ENCODE measurements around the gene KIF5C. TPM values are rescaled to one million over a fixed set of nuclear protein-coding genes. Genes with fewer than 3 reads are reported as not detected.

Gene KIF5C
- total RNA-seq, 4 donors from 2014 or later = 0.77 to 11.0 (median 1.9) TPM

GRCh38 chr2:148926981-148927401, 52.0 kb downstream of the KIF5C start:
- Histone ChIP-seq H3K36me3 (no peaks in the 10 kb centered on the region), H3K27ac (no peak overlapping the region), H3K9me3 (no peaks in the 10 kb centered on the region), H3K4me1 (no peaks in the 10 kb centered on the region), H3K4me3 (no peak overlapping the region), H3K27me3 (no peaks in the 10 kb centered on the region)
- no peak for DNase-seq
- intact Hi-C loops (cut with DNase I; ENCODE audit: low total_unique reads) = no loop called here
- TF ChIP-seq CTCF (IDR thresholded peaks at IDR 0.05) = no peak
- no peak for TF ChIP-seq POLR2A (IDR thresholded peaks at IDR 0.05)

DNA sequence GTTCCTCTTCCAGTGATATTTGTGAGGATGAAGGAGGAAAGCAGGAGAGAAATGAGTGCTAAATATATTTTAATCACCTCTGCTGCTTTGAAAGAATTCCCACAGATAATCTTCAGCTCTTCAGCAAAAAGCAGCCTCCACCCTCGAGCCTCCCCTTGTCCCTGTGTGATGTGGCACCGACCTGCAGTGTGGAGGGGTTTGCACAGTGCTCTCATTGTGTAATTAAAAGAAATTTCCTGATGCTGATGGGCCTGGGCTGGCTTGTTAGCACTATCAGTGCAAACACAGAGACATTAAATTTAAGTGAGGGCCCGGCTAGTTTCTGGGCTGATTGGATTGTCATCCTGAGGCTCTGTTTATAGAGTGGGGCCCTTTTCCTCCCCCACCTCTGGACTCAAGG, 53.4 kb downstream of the KIF5C start:
- H3K9me3 ChIP-seq = no peaks in the 10 kb centered on the region
- intact Hi-C loops (cut with DNase I; ENCODE audit: low total_unique reads) = no loop called here
- DNase-seq = no peak

GRCh38 chr2:148930046-148930775, 55.2 kb downstream of the KIF5C start:
- TF ChIP-seq POLR2A (IDR thresholded peaks at IDR 0.05) (no peak), CTCF (IDR thresholded peaks at IDR 0.05) (no peak)
- no peaks in the 10 kb centered on the region for H3K36me3 ChIP-seq
- no peak for DNase-seq

More for the DNA sequence above, 53.4 kb downstream of the KIF5C start:
- no peaks in the 10 kb centered on the region for H3K4me1 ChIP-seq
- H3K27me3 ChIP-seq = no peaks in the 10 kb centered on the region
- no peak overlapping the region for H3K4me3 ChIP-seq
- no peak for TF ChIP-seq POLR2A (IDR thresholded peaks at IDR 0.05)
- TF ChIP-seq CTCF (IDR thresholded peaks at IDR 0.05) = no peak
- no peaks in the 10 kb centered on the region for H3K36me3 ChIP-seq
- H3K27ac ChIP-seq = no peak overlapping the region

GRCh38 chr2:148932536-148932935, 57.5 kb downstream of the KIF5C start:
- TF ChIP-seq CTCF (IDR thresholded peaks at IDR 0.05) = no peak
- no peak for TF ChIP-seq POLR2A (IDR thresholded peaks at IDR 0.05)
- H3K27me3 ChIP-seq = no peaks in the 10 kb centered on the region
- DNase-seq = no peak
- H3K9me3 ChIP-seq = no peaks in the 10 kb centered on the region
- intact Hi-C loops (cut with DNase I; ENCODE audit: low total_unique reads) = no loop called here
- no peaks in the 10 kb centered on the region for H3K36me3 ChIP-seq
- no peak overlapping the region for H3K27ac ChIP-seq
- no peaks in the 10 kb centered on the region for H3K4me1 ChIP-seq
- no peak overlapping the region for H3K4me3 ChIP-seq

More at GRCh38 chr2:148930046-148930775, 55.2 kb downstream of the KIF5C start:
- H3K9me3 ChIP-seq = no peaks in the 10 kb centered on the region
- H3K4me3 ChIP-seq = no peak overlapping the region
- H3K4me1 ChIP-seq = no peaks in the 10 kb centered on the region
- no peak overlapping the region for H3K27ac ChIP-seq
- intact Hi-C loops (cut with DNase I; ENCODE audit: low total_unique reads) = no loop called here
- H3K27me3 ChIP-seq = no peaks in the 10 kb centered on the region

- H3K4me3 ChIP-seq = no peak overlapping the region
- intact Hi-C loops (cut with DNase I; ENCODE audit: low total_unique reads) = no loop called here
- no peaks in the 10 kb centered on the region for H3K27me3 ChIP-seq
- no peaks in the 10 kb centered on the region for H3K9me3 ChIP-seq
- no peaks in the 10 kb centered on the region for H3K4me1 ChIP-seq
- H3K36me3 ChIP-seq = no peaks in the 10 kb centered on the region
- DNase-seq = no peak
- H3K27ac ChIP-seq = no peak overlapping the region
- TF ChIP-seq POLR2A (IDR thresholded peaks at IDR 0.05) (no peak), CTCF (IDR thresholded peaks at IDR 0.05) (no peak)
These were observed 58.4 kb downstream of the KIF5C start for GRCh38 chr2:148933456-148933855.
